GM18508 (cell line): Measurements from ENCODE around the gene ARHGEF26.

Experiments used
- ATAC-seq: cut with Tn5 transposase; IDR thresholded peaks from one replicate; pipeline ENCODE4 v1.9.1; 2021; ENCODE audit warnings: moderate number of reproducible peaks; ENCODE audit not compliant: insufficient read depth, unreplicated experiment

The ARHGEF26 gene

GRCh38 chr3:154243353-154243752 lies 122.2 kb downstream of the ARHGEF26 start:
- no peak for ATAC-seq

GRCh38 chr3:154244644-154245043 lies 123.5 kb downstream of the ARHGEF26 start:
- no peak for ATAC-seq

GRCh38 chr3:154247806-154248415 lies 126.7 kb downstream of the ARHGEF26 start:
- no peak for ATAC-seq

- no peak for ATAC-seq
Measured at GRCh38 chr3:154250291-154250690, 129.1 kb downstream of the ARHGEF26 start.

DNA sequence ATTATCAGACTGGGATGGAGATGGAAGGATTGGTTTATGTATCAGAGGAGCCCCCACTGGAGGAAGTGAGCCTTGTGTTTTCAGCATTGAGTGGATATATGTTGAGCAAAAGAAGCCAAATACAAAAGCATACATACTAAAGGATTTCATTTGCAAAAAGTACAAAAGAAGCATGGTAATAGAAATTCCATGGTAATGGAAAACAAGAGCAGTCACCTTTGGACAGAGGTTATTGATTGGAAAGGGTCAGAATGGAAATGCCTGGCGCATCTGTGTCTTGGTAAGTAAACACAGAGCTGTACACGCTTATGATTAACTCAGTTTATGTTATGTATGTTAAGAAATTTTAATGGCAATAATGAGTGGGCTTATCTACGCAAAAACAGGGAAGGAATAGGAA lies 130.4 kb downstream of the ARHGEF26 start:
- no peak for ATAC-seq

GRCh38 chr3:154252759-154253638 lies 131.8 kb downstream of the ARHGEF26 start:
- peak; percentile 77 for ATAC-seq

- no peak for ATAC-seq
Measured at GRCh38 chr3:154254527-154254926, 133.3 kb downstream of the ARHGEF26 start.

DNA sequence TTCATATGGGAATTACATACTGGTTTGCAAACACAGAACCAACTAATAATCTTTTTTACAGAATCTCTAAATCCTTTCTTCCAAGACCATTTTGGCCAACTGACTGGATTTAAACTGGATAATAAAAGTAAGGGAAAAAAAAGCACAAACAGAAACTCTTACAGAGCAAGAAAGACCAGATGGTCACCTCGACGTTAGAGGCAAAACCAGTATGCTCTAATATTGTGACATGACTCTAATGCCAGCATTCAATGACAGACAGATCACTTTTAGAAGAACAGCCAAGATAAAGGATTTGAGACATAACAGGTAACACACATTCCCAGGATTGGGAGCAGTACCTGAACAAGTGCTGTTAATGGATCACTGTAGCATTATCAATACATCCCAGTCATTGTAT lies 152.2 kb downstream of the ARHGEF26 start:
- ATAC-seq, result no peak

DNA sequence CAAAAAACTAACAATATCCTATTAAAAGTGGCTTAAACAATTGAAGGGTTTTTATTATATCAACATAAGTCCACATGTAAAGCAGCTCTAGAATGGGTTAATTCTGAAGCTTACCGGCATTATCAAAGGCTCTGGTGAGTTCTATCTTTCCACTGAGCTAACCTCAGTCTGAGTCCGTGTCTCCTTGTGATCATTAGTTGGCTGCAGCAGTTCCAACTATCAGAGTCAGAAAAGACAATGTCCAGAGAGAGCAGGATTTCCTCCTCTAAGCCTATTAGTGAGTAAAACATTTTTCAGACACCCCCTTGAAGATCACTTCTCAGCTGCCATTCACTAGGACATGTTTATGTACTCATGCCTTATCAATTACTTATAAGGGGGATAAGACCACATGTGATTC lies 153.2 kb downstream of the ARHGEF26 start:
- no peak for ATAC-seq

DNA sequence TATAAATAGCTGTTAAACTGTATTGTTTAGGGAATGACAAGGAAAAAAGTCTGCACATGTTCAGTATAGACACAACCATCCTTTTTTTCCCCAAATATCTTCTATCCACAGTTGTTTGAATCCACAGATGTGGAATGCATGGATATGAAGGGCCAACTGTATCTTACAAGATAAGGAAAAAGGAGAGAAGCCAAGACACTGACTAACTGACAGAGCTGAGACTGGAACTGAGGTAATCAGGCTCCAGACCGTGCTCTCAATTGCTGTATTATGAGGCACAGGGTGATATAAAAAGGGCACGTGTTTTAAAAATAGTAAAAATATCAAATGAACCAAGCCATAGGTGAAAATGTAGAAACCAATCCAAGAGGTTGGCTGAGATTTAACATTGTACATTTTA lies 154.1 kb downstream of the ARHGEF26 start:
- ATAC-seq, result no peak

DNA sequence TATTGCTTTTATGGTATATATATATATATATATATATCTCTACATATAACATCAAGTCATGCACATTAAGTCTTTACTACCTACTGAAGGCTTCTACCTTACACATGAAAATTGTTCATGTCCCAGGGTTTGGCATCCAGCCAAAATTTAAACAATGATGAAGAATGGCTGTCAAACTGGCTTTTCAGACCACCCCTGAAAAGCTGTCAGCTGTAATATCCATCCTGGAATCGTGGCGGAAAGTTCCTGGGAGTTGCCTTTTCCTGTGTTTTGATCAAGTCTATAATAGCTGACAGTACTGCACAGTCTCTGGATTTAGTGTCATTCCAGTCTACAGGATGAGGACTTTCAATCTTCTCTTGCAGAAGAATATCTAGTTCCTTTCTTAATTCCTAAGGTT lies 154.8 kb downstream of the ARHGEF26 start:
- no peak for ATAC-seq

DNA sequence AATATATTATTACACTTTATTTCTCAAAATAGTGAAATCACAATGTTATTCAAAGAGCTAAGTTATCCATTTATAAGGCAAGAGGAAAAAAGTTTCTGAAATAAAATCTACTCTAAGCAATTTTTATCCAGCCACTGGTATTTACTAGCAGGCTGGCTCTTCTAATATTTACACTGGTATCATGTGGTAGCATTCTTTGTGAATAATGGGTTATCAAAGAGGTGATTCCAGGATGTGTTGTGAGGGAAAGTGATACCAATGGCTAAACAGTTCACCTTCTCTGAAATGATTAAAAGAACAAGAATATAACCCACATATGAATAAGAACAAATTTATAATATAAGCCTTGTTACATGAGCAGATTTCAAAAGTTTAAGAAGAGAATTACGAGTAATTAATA lies 159.0 kb downstream of the ARHGEF26 start:
- no peak for ATAC-seq

DNA sequence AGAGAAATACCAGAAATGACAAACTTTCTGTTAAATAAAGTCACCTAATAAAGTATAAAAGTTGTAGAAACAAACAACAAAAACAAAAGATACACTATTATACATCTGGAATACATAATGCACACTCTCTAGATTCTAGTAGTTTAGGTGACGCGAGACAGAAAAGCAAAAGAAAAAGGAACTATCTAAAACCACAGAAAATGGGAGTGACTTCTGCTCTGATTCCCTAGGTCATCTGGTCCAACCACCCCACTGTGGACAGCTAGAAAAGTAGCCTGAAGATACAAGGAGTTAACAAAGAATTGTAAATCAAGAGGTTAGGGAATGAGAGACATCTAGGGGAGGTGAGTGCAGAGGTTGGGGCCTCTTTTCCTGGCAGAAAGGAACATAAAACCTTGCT lies 164.0 kb downstream of the ARHGEF26 start:
- no peak for ATAC-seq

DNA sequence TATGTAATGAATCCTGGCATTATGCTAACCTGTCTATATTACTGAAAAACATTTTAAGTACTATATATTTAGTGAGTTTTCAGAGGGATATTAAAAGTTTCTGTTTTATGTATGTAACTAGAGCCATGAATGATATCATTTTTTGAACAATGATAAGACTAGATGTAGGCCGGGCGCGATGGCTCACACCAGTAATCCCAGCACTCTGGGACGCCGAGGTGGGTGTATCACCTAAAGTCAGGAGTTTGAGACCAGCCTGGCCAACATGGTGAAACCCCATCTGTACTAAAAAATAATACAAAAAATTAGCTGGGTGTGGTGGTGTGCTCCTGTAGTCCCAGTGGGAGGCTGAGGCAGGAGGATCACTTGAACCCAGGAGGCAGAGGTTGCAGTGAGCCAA lies 169.0 kb downstream of the ARHGEF26 start:
- no peak for ATAC-seq

GRCh38 chr3:154294016-154294415 lies 172.8 kb downstream of the ARHGEF26 start:
- no peak for ATAC-seq

GRCh38 chr3:154301561-154301960 lies 180.4 kb downstream of the ARHGEF26 start:
- ATAC-seq, result no peak

DNA sequence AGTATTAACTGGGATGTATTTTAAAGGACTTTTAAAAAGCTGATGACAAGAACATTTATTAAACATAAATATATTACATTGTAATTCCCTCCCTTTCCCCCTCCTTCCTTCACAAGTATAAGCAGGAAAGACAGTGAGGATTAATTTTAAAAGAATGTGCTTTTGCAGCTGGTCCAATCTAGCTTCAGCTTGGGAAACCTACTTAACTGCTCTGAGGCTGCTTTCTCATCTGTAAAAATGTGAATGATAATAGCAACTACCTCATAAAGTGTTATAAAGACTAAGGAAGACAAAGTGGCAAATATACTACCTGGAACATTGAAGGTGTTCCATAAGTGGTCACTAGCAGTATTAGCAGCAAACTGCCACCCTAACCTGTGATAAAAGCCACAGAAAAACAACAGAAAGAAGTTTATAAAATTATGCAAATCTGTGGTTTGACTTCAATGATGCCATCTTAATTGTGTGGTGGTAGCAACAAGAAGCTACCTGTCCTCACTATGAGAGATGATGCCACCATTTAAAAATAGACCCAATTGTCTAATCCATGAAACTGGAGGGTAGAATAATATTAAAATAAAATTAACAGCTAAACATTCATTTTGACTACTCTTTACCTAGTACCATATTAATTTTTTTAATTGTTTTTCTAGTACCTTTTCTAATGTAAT lies 183.1 kb downstream of the ARHGEF26 start:
- ATAC-seq, result no peak

DNA sequence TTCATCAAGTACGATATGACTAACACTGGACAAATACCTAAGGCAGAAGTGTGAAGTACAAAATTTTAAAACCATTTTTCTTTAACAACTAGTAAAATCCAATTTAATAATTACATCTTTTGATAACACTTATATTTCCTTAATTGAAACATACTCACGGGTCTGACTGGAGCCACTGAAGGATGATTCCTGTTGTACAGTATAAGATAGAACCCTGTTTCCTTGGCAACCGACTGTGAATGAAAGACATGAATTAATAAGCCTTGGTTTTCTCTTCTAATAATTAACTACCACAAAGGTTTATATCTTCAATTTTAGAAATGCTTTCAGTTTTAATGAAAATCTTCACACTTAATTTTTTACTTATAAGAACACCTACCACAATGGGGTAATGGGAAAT lies 183.7 kb downstream of the ARHGEF26 start:
- ATAC-seq, result no peak

DNA sequence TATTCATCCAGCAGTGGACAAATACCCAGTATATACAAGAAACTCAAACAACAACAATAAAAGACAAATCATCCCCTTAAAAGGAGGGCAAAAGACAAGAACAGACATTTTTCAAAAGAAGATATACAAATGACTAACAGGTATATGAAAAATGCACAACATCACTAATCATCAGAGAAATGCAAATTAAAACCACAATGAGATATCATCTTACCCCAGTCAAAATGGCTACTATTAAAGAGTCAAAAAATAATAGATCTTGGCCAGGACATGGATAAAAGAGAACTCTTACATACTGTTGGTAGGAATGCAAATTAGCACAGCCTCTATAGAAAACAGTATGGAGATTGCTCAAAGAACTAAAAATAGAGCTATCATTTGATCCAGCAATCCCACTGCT lies 186.2 kb downstream of the ARHGEF26 start:
- ATAC-seq, result no peak
